HFFc6 (cell line): Measurements from ENCODE around the gene TBC1D5. TPM values are rescaled to one million over a fixed set of nuclear protein-coding genes. Genes with fewer than 3 reads are reported as not detected.

Experiments used
- DNase-seq: peaks from one replicate; pipeline ENCODE4 v3.0.0-alpha.2; 2018
- H3K27ac Mint-ChIP-seq: 2 replicates; pipeline ENCODE4 v1.8.0; 2020; ENCODE audit warnings: mild to moderate bottlenecking, mixed read lengths
- H3K27me3 Mint-ChIP-seq: 2 replicates; pipeline ENCODE4 v1.8.0; 2021; ENCODE audit warnings: mild to moderate bottlenecking, moderate library complexity, mixed read lengths; ENCODE audit not compliant: insufficient read depth
- H3K36me3 Mint-ChIP-seq: 2 replicates; pipeline ENCODE4 v1.8.0; 2021; ENCODE audit warnings: low read depth, mixed read lengths
- H3K4me1 Mint-ChIP-seq: 2 replicates; pipeline ENCODE4 v1.8.0; 2020; ENCODE audit warnings: low read depth, mixed read lengths
- H3K4me3 Mint-ChIP-seq: 2 replicates; pipeline ENCODE4 v1.8.0; 2020; ENCODE audit warnings: mild to moderate bottlenecking, moderate library complexity, mixed read lengths
- H3K9me3 Mint-ChIP-seq: 2 replicates; pipeline ENCODE4 v1.8.0; 2020; ENCODE audit warnings: mild to moderate bottlenecking, mixed read lengths
- CTCF ChIP-seq: fragments of 200-600 bp; sonication (generic); IDR thresholded peaks from 2 replicates; pipeline ENCODE4 v1.5.0; 2021; ENCODE audit warnings: antibody characterized with exemption, mild to moderate bottlenecking
- total RNA-seq, 6 experiments: library from RNA; stranded (reverse); fragmentation: NEBNext Ultra II Directional; extraction: Animal tissue kit (Norgen Biotek cat#: 25700); gene quantifications; 2 replicates in 1 of 6; 3 replicates in 5 of 6; pipeline ENCODE4 v1.2.3, GENCODE V29; 2021

The TBC1D5 gene
- total RNA-seq, 6 experiments from 2014 or later = 37.2 to 46.0 (median 40.1) TPM

- no peak for DNase-seq
- H3K36me3 Mint-ChIP-seq = no peaks in the 10 kb centered on the region
Observed at GRCh38 chr3:17266846-17267245, 475.6 kb downstream of the TBC1D5 start.

GRCh38 chr3:17261627-17262369 lies 480.6 kb downstream of the TBC1D5 start:
- H3K9me3 Mint-ChIP-seq = no peaks in the 10 kb centered on the region
- DNase-seq = no peak
- no peaks in the 10 kb centered on the region for H3K4me1 Mint-ChIP-seq
- H3K27me3 Mint-ChIP-seq = no peaks in the 10 kb centered on the region
- TF ChIP-seq CTCF = no peak
- no peak overlapping the region for H3K27ac Mint-ChIP-seq
- H3K4me3 Mint-ChIP-seq = no peak overlapping the region
- no peaks in the 10 kb centered on the region for H3K36me3 Mint-ChIP-seq

More at GRCh38 chr3:17266846-17267245, 475.6 kb downstream of the TBC1D5 start:
- TF ChIP-seq CTCF = no peak
- Mint-ChIP-seq H3K27ac (no peak overlapping the region), H3K9me3 (no peaks in the 10 kb centered on the region), H3K27me3 (no peaks in the 10 kb centered on the region), H3K4me3 (no peak overlapping the region), H3K4me1 (peaks cover 7% of the 10 kb centered on the region)

GRCh38 chr3:17260257-17260656 lies 482.2 kb downstream of the TBC1D5 start:
- Mint-ChIP-seq H3K36me3 (no peaks in the 10 kb centered on the region), H3K4me1 (no peaks in the 10 kb centered on the region), H3K4me3 (no peak overlapping the region), H3K27me3 (no peaks in the 10 kb centered on the region), H3K27ac (no peak overlapping the region), H3K9me3 (no peaks in the 10 kb centered on the region)
- no peak for DNase-seq
- TF ChIP-seq CTCF = no peak

GRCh38 chr3:17259685-17260084 lies 482.7 kb downstream of the TBC1D5 start:
- TF ChIP-seq CTCF = no peak

GRCh38 chr3:17258823-17259436 lies 483.5 kb downstream of the TBC1D5 start:
- peak; percentile 21 for DNase-seq
- Mint-ChIP-seq H3K4me3 (no peak overlapping the region), H3K27ac (no peak overlapping the region), H3K27me3 (no peaks in the 10 kb centered on the region), H3K9me3 (no peaks in the 10 kb centered on the region), H3K36me3 (no peaks in the 10 kb centered on the region), H3K4me1 (no peaks in the 10 kb centered on the region)
- peak; percentile 94 for TF ChIP-seq CTCF

More at GRCh38 chr3:17259685-17260084, 482.7 kb downstream of the TBC1D5 start:
- Mint-ChIP-seq H3K27me3 (no peaks in the 10 kb centered on the region), H3K4me3 (no peak overlapping the region), H3K36me3 (no peaks in the 10 kb centered on the region), H3K4me1 (no peaks in the 10 kb centered on the region), H3K9me3 (no peaks in the 10 kb centered on the region), H3K27ac (no peak overlapping the region)
- DNase-seq = no peak
